ENCODE measurements around the gene FASN.
A peak's percentile ranks its signal among the peaks of the same experiment; 100 is the strongest.

Gene FASN

DNA sequence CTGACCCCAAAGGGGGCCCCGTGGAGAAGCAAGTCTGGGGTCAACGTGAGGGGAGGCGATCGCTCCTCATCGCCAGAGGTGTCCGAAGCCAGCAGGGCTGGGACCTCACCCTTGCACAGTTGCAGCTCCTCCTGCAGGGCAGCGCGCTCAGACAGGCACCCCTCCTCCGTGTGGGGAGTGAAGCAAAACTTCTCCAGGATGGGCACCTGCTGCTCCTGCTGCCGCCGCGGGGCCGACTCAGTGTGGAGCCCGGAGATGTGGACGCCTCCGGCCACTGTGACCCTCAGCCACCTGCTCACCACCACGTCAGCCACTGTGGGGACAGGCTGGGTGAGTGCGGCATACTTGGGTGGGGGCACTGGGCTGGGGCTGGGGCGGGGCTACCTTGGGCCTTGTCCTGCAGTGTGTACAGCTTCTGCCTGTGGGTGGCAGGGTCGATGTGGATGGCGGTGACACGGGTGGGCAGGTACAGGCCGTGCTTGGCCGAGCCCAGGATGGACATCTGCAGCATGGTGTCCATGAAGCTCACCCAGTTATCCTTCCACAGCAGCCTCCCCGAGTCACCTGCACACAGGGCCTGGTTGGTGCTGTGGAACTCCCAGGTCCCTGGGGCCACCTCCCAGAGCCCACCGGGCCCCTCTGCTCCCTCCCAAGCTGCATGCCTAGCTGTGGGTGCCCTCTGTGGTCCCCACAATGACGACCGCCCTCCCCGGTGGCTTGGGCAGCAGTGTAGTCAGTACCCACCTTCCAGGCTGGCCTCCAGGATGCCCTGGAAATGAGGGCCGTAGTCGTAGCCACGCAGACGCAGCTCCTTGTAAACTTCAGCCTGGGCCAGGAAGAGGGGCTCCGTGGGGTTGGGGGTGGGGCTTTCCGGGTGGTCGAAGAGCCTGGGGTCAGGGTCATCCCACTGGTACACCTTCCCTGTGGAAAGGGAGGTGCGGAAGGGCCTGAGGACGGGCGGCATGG is 10.8 kb downstream of the FASN start:
- no peak for DNase-seq

GRCh38 chr17:82085931-82086764 is 11.9 kb downstream of the FASN start:
- no peak for DNase-seq

DNA sequence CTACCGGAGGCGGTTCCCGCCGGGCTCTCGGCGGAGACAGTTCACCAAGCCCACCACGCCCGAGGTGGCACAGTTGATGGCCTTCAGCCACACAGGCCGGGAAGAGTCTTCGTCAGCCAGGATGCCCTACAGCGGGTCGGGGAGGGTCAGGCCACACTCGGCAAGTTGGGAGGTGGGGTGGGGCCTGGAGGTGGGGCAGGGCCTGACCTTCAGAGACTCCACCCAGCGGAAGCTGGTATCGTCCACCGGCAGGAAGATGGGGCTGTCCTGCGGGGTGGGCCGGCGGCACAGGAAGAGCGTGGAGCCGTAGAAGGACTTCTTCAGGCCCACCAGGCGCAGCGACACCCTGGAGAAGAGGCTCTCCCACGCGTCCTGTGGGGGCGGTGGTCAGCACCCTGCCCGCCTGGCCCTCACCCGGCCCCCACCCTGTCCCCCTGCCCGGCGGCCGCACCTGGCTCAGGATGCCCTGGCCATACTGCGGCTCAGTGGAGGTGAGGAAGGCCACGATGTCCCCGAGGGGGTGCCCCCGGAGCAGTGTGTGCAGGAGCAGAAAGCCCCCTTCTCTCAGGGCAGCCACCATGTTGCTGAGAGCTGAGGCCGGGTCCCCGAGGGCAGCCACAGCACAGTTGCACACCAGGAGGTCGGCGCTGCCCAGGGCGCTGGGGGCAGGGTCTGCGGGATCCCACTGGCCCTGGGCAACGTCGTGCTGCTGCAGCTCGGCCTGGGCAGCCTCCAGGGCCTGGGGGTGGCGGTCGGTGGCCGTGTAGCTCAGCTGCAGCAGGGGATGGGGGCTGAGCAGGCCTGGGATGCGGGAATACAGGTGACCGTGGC is 12.8 kb downstream of the FASN start:
- DNase-seq = no peak

- DNase-seq = no peak
Observed at GRCh38 chr17:82084373-82085030, 13.5 kb downstream of the FASN start.

DNA sequence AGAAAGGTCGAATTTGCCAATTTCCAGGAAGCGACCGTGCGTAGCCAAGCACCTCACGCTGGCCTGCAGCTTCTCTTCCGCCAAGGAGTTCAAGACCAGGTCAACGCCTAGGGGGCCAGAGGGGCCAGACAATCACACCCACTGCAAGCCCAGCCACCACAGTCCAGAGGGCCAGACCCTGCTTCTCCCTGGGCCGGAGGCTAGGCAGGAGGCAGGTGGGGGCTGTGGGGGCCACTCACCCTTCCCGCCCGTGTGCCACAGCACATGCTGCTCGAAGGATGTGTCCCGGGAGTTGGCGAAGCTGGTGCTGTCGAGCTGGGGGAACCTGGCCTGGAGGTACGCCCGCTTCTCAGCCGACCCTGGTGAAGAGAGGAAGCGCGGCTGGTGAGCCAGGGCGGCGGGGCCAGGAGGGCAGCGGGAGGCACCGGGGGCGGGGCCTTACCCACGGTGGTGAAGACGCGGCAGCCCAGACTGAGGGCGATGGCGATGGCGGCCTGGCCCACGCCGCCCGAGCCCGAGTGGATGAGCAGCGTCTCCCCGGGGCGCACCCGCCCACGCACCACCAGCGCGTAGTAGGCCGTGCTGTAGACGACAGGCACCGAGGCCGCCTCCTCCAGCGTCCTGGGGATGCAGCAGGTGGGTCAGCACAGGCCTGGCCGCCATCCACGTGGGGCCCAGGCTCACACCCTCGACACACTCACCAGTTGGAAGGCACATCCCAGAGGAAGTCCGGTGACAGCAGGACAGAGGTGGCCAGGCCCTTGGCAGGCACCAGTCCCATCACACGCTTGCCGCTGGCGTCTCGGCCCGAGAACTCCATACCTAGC is 14.3 kb downstream of the FASN start:
- DNase-seq = no peak

DNA sequence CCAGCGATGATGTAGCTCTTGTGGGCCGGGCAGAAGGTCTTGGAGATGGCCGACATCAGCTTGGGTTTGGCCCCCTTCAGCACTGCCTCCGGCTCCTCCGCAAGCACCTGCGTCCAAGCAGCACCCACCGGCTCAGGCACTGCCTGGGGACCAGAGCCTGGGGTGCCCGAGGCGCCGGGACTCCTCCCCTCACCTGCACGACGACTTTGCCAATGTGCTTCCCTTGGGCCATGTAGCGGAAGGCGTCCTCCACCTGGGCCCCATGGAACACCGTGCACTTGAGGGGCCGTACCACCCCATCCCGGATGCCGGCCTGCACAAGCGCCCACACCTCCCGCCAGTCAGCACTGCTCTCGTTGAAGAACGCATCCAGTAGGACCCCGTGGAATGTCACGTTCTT is 15.0 kb downstream of the FASN start:
- no peak for DNase-seq

- no peak for DNase-seq
Observed at GRCh38 chr17:82082456-82082855, 15.6 kb downstream of the FASN start.

- no peak for DNase-seq
Observed at GRCh38 chr17:82081966-82082365, 16.1 kb downstream of the FASN start.

GRCh38 chr17:82081546-82081945 is 16.5 kb downstream of the FASN start:
- no peak for DNase-seq

GRCh38 chr17:82080789-82081464 is 17.1 kb downstream of the FASN start:
- DNase-seq = no peak

GRCh38 chr17:82080048-82080788 is 17.8 kb downstream of the FASN start:
- no peak for DNase-seq

DNA sequence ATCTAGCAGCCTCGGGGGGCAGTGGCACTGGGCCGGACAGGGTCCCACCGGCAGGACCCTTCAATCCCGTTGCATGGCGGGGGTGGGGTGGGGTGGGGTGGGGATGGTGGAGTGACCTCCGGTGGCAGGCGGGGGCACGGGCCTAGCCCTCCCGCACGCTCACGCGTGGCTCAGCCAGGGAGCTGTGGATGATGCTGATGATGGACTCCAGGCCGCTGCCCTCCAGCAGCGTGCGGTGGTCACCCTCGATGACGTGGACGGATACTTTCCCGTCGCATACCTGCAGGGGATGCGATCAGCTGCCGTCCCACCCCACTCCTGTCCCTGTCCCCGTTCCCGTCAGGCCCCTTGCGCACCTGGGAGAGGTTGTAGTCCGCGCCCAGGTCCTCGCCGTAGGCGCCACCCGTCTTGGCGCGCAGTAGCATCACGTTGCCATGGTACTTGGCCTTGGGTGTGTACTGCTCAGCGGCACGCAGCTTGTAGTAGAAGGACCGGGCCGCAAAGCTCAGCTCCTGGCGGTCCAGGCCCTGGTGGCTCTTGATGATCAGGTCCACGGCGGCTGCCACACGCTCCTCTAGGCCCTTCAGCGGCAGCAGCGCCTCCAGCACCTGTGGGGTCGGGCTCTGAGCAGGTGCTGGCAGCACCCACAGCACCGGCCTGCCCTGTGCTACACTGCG is 18.9 kb downstream of the FASN start:
- peak in 1 of 2 experiments; percentile 18 for DNase-seq

DNA sequence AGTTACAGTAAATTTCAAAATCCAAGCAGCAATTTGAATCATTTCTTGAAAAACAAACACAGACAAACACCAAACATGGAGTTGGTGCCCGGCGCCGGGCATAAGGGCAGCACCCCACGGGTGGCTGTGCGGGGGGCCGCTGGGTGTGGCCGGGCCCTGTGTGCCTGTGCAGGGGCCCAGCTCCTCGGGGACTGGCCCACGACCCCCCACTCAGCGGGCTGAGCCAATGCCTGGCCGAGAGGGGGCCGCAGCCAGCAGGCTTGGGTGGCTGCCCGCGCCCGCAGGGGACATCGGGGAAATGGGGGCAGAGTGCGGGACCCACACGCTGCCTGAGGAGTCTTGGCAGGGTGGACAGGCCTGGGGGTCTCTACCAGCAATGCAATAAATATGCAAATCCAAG is 19.6 kb downstream of the FASN start:
- no peak for DNase-seq

- no peak for DNase-seq
Observed at GRCh38 chr17:82077617-82078358, 20.2 kb downstream of the FASN start.

GRCh38 chr17:82076785-82077591 is 21.0 kb downstream of the FASN start:
- no peak for DNase-seq

GRCh38 chr17:82076018-82076784 is 21.8 kb downstream of the FASN start:
- DNase-seq = no peak

- no peak for DNase-seq
Observed at GRCh38 chr17:82073446-82073845, 24.6 kb downstream of the FASN start.
